H1 (cell line): Measurements from ENCODE around the gene AUH. TPM values are rescaled to one million over a fixed set of nuclear protein-coding genes. Genes with fewer than 3 reads are reported as not detected.

Experiments
- ASH2L ChIP-seq: fragments of 200-600, 300-600 bp; sonication (generic); IDR thresholded peaks from one replicate; pipeline ENCODE4 v1.7.1; 2017; ENCODE audit warnings: low read length
- EGR1 ChIP-seq: IDR thresholded peaks from 2 replicates; pipeline ENCODE4 v1.6.1; 2011; ENCODE audit warnings: low read depth, low read length, borderline replicate concordance
- GTF2F1 ChIP-seq: IDR thresholded peaks from 2 replicates; pipeline ENCODE4 v1.6.1; 2012; ENCODE audit warnings: low read depth, low read length, improper control_type of control experiment, borderline replicate concordance
- HDAC2 ChIP-seq, 2 experiments: fragments of 300-600 bp in 1 of 2; sonication (generic) in 1 of 2; IDR thresholded peaks; 2 replicates each; pipeline ENCODE4 v1.6.1; 2011 to 2012; ENCODE audit warnings: low read depth in 2 of 2, low read length in 2 of 2, mild to moderate bottlenecking in 2 of 2, moderate library complexity in 2 of 2, borderline replicate concordance in 1 of 2, inconsistent platforms in 1 of 2
- RBBP5 ChIP-seq: IDR thresholded peaks from 2 replicates; pipeline ENCODE4 v1.7.1; 2012; ENCODE audit warnings: low read depth, mild to moderate bottlenecking, inconsistent platforms, low read length, moderate library complexity, borderline replicate concordance
- polyA plus RNA-seq, 7 experiments: library from polyadenylated mRNA; depleted of rRNA in 3 of 7; stranded (reverse) in 5 of 7; unstranded in 2 of 7; fragments of >200 nt in 5 of 7; fragments of 200-250 nt in 2 of 7; gene quantifications; 1 replicate in 5 of 7; 2 replicates in 1 of 7; 4 replicates in 1 of 7; pipeline versions ENCODE4 v1.2.1 to v1.2.3, GENCODE V29; 2011 to 2013; ENCODE audit warnings: missing spikeins in 2 of 7, mixed read lengths in 2 of 7
- total RNA-seq: library from RNA; stranded (reverse); fragmentation: NEBNext Ultra II Directional; extraction: Animal tissue kit (Norgen Biotek cat#: 25700); gene quantifications from 2 replicates; pipeline ENCODE4 v1.2.1, GENCODE V29; 2021
- TF ChIP-seq, protein P1 (sequence below): IDR thresholded peaks from 2 replicates; pipeline ENCODE4 v1.6.1; 2012; ENCODE audit warnings: inconsistent platforms

The AUH gene
- total and polyA plus RNA-seq, 2 of the 8 experiments (the other 6 are each of a cell fraction or from before 2014, with no cell fraction given) = 5.8 to 21.9 TPM

DNA sequence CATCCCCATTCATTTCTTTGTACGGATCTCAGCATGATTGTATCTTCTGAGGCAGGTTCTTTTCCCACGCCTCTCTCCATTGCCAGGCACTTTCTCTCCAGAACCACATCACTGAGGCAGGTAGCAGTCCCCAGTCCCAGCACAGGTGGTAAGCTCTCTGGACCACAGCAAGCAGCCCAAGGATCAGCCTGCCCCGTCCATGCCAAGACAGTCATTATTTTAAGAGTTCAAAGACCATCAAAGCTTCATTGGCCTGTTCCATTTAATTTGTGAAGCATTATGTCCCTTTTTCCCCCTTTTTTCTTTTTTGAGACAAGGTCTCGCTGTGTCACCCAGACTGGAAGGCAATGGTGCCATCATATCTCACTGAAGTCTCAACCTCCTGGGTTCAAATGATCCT lies 171.7 kb downstream of the AUH start (continued):
- TF ChIP-seq, protein P1, sequence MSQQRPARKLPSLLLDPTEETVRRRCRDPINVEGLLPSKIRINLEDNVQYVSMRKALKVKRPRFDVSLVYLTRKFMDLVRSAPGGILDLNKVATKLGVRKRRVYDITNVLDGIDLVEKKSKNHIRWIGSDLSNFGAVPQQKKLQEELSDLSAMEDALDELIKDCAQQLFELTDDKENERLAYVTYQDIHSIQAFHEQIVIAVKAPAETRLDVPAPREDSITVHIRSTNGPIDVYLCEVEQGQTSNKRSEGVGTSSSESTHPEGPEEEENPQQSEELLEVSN = no peak
- TF ChIP-seq RBBP5 = no peak
- TF ChIP-seq HDAC2 (IDR thresholded peaks at IDR 0.05; ENCODE audit: borderline replicate concordance in 1 of 2, low read depth in 2 of 2, low read length in 2 of 2) = no peak
- no peak for TF ChIP-seq GTF2F1
- TF ChIP-seq EGR1 = no peak
- no peak for TF ChIP-seq ASH2L
